ENCODE data around the gene STT3A. TPM values are rescaled to one million over a fixed set of nuclear protein-coding genes. Genes with fewer than 3 reads are reported as not detected.

The STT3A gene
- total RNA-seq, 4 donors from 2014 or later: 31.5 to 34.6 (median 32.9) TPM

DNA sequence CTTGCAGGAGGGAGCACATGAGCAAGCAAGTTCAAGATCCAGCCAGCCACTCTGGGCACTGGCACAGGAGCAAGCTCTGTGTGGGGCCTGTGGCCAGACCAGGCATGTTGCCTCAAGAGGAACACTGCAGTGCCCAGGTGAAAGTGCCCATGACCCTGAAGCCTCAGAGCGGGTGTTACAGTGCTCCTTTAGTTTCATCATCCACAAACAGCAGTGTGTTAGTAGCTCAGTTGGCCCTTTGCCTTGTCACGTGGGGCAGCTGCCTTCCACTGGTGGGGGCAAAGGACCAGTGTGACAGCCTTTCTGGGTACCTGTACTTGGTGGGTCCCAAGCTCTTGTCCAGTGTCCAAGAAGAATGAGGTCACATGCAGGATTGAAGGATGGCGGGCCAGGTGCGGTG lies 26.4 kb upstream of the STT3A start:
- no peak overlapping the region for H3K27ac ChIP-seq
- TF ChIP-seq, protein P1, sequence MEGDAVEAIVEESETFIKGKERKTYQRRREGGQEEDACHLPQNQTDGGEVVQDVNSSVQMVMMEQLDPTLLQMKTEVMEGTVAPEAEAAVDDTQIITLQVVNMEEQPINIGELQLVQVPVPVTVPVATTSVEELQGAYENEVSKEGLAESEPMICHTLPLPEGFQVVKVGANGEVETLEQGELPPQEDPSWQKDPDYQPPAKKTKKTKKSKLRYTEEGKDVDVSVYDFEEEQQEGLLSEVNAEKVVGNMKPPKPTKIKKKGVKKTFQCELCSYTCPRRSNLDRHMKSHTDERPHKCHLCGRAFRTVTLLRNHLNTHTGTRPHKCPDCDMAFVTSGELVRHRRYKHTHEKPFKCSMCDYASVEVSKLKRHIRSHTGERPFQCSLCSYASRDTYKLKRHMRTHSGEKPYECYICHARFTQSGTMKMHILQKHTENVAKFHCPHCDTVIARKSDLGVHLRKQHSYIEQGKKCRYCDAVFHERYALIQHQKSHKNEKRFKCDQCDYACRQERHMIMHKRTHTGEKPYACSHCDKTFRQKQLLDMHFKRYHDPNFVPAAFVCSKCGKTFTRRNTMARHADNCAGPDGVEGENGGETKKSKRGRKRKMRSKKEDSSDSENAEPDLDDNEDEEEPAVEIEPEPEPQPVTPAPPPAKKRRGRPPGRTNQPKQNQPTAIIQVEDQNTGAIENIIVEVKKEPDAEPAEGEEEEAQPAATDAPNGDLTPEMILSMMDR (IDR thresholded peaks at IDR 0.05 in 4 of 5, conservative IDR thresholded peaks at IDR 0.05 in 1 of 5): no peak
- no peak for TF ChIP-seq POLR2A (IDR thresholded peaks at IDR 0.05)
- intact Hi-C loops (cut with DNase I; ENCODE audit: low total_unique reads): no loop called here
- in situ Hi-C loops (cut with MboI; ENCODE audit: low sequenced_read_pairs in 4 of 4): loop anchor here in 1 of 4 donors (25.0 kb wide), 1 partner anchor 454 kb away; the partner anchor contains the start of gene TMEM218
- H3K4me1 ChIP-seq: peaks cover 14 to 16% of the 10 kb centered on the region in 2 donors
- H3K9me3 ChIP-seq: no peaks in the 10 kb centered on the region
- H3K27me3 ChIP-seq: no peaks in the 10 kb centered on the region
- ATAC-seq (no peak), DNase-seq (no peak)
- no peak overlapping the region for H3K4me3 ChIP-seq
- no peaks in the 10 kb centered on the region for H3K36me3 ChIP-seq

- TF ChIP-seq POLR2A (IDR thresholded peaks at IDR 0.05): peak; percentile 91
- TF ChIP-seq, protein P1 (IDR thresholded peaks at IDR 0.05 in 4 of 5, conservative IDR thresholded peaks at IDR 0.05 in 1 of 5): peak; percentile 60 to 81 (median 73)
- peak within 1 kb of the TSS; percentile 73 to 81 (median 73) for H3K4me3 ChIP-seq
- DNase-seq (peak; percentile 85 to 86), ATAC-seq (peak; percentile 87 to 88)
- no peaks in the 10 kb centered on the region for H3K9me3 ChIP-seq
- H3K27me3 ChIP-seq: no peaks in the 10 kb centered on the region
- in situ Hi-C loops (cut with MboI; ENCODE audit: low sequenced_read_pairs in 4 of 4) (loop anchor here in 1 of 4 donors (25.0 kb wide), 1 partner anchor 457 kb away; the partner anchor contains the start of gene TMEM218), intact Hi-C loops (cut with DNase I; ENCODE audit: low total_unique reads) (loop anchor here (1.0 kb wide), 2 partner anchors 56 to 193 kb away; partner anchors contain the start of gene CHEK1)
- peak within 1 kb of the TSS; percentile 90 to 95 (median 94) for H3K27ac ChIP-seq
- H3K36me3 ChIP-seq: peaks cover 0 to 20% of the 10 kb centered on the region in 2 donors
- H3K4me1 ChIP-seq: peaks cover 18 to 20% of the 10 kb centered on the region in 2 donors
Measured at GRCh38 chr11:125568970-125569914, 23.4 kb upstream of the STT3A start, which contains the start of gene EI24. Gene EI24 (plus strand): TSS chr11:125569477. CDS start chr11:125572528, 3,051 bp downstream.

GRCh38 chr11:125569915-125570621 lies 22.6 kb upstream of the STT3A start:
- Histone ChIP-seq H3K27me3 (no peaks in the 10 kb centered on the region), H3K9me3 (no peaks in the 10 kb centered on the region), H3K4me1 (peaks cover 18 to 20% of the 10 kb centered on the region in 2 donors), H3K27ac (peak overlapping the region; percentile 90 to 95 (median 94)), H3K4me3 (peak overlapping the region; percentile 73 to 81 (median 73)), H3K36me3 (peaks cover 0 to 28% of the 10 kb centered on the region in 2 donors)
- in situ Hi-C loops (cut with MboI; ENCODE audit: low sequenced_read_pairs in 4 of 4) (loop anchor here in 1 of 4 donors (25.0 kb wide), 1 partner anchor 458 kb away; the partner anchor contains the start of gene TMEM218), intact Hi-C loops (cut with DNase I; ENCODE audit: low total_unique reads) (loop anchor here (1.0 to 5.0 kb wide), 4 partner anchors 22 to 194 kb away; partner anchors contain the start of genes CHEK1 and STT3A)
- ATAC-seq (peak; percentile 80 to 85), DNase-seq (peak; percentile 75 to 86)
- no peak for TF ChIP-seq POLR2A (IDR thresholded peaks at IDR 0.05)
- TF ChIP-seq, protein P1 (IDR thresholded peaks at IDR 0.05 in 4 of 5, conservative IDR thresholded peaks at IDR 0.05 in 1 of 5): no peak

DNA sequence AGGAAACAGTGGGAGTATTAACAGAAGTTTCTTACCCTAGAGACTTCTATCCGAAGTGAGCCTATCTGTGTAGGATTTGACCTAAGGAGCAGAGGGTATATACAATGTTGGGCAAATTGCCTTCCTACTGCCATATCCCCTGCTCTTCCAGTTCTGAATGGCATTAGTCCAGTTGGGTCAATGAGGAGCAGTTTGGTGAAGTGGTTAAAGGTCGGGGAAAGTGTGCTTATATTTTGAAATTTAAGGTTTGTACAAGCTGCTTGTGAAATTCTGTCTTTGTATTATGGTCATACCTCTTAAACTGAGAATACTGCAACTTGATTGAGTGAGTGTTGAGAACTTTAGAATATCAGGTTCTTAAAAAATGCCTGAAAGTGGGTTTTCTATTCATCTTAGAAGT lies 21.7 kb upstream of the STT3A start:
- ATAC-seq (no peak), DNase-seq (no peak)
- Histone ChIP-seq H3K27ac (peak overlapping the region; percentile 90 to 95 (median 94)), H3K36me3 (peaks cover 0 to 37% of the 10 kb centered on the region in 2 donors), H3K9me3 (no peaks in the 10 kb centered on the region), H3K4me1 (peaks cover 18 to 20% of the 10 kb centered on the region in 2 donors), H3K4me3 (peak overlapping the region in 2 of 4 donors; percentile 73), H3K27me3 (no peaks in the 10 kb centered on the region)
- in situ Hi-C loops (cut with MboI; ENCODE audit: low sequenced_read_pairs in 4 of 4) (loop anchor here in 1 of 4 donors (25.0 kb wide), 1 partner anchor 459 kb away; the partner anchor contains the start of gene TMEM218), intact Hi-C loops (cut with DNase I; ENCODE audit: low total_unique reads) (loop anchor here (1.0 to 5.0 kb wide), 2 partner anchors 21 to 36 kb away; partner anchors contain the start of gene STT3A)
- no peak for TF ChIP-seq POLR2A (IDR thresholded peaks at IDR 0.05)
- TF ChIP-seq, protein P1 (IDR thresholded peaks at IDR 0.05 in 4 of 5, conservative IDR thresholded peaks at IDR 0.05 in 1 of 5): no peak

Data from gastrocnemius medialis (tissue), 4 donors.